HG02943 (cell line): Measurements from ENCODE around the gene ERCC1.

Experiments
- ATAC-seq: cut with Tn5 transposase; IDR thresholded peaks from one replicate; pipeline ENCODE4 v1.9.1; 2021; ENCODE audit warnings: mild to moderate bottlenecking, low read depth, moderate library complexity; ENCODE audit not compliant: unreplicated experiment

ERCC1 gene

GRCh38 chr19:45370410-45371204 lies 53.1 kb downstream of the ERCC1 start, which contains the start of gene ERCC2:
Gene ERCC2, minus strand, starts transcription at chr19:45370573. Its CDS starts 33 bp downstream, at chr19:45370540.
- ATAC-seq = peak; percentile 93

GRCh38 chr19:45368737-45369340 lies 54.9 kb downstream of the ERCC1 start:
- ATAC-seq = no peak

- no peak for ATAC-seq
These were observed 55.6 kb downstream of the ERCC1 start for GRCh38 chr19:45368127-45368526.

- ATAC-seq = no peak
These were observed 59.0 kb downstream of the ERCC1 start for GRCh38 chr19:45364696-45365095.

- ATAC-seq = no peak
These were observed 59.8 kb downstream of the ERCC1 start for GRCh38 chr19:45363861-45364459.

GRCh38 chr19:45362291-45362690 lies 61.4 kb downstream of the ERCC1 start:
- ATAC-seq = no peak

- ATAC-seq = no peak
These were observed 62.1 kb downstream of the ERCC1 start for GRCh38 chr19:45361608-45362007.

GRCh38 chr19:45358213-45358792 lies 65.4 kb downstream of the ERCC1 start:
- ATAC-seq = no peak

GRCh38 chr19:45357445-45357783 lies 66.3 kb downstream of the ERCC1 start:
- ATAC-seq = no peak
